HEK293 (cell line): ENCODE measurements around the gene SRRM5.
A peak's percentile ranks its signal among the peaks of the same experiment; 100 is the strongest.

Experiments
- GLIS1 ChIP-seq: fragments of 450-650 bp; formaldehyde crosslinking; IDR thresholded peaks from 2 replicates; pipeline ENCODE4 v1.5.1; 2016; ENCODE audit warnings: missing biosample characterization, missing genetic modification characterization
- KLF1 ChIP-seq: fragments of 450-650 bp; formaldehyde crosslinking; IDR thresholded peaks from 2 replicates; pipeline ENCODE4 v1.5.1; 2016; ENCODE audit warnings: missing biosample characterization, missing genetic modification characterization
- KLF8 ChIP-seq: fragments of 450-650 bp; formaldehyde crosslinking; IDR thresholded peaks from 2 replicates; pipeline ENCODE4 v1.5.1; 2016; ENCODE audit warnings: missing biosample characterization, missing genetic modification characterization
- ZBTB17 ChIP-seq: fragments of 450-650 bp; formaldehyde crosslinking; IDR thresholded peaks from 2 replicates; pipeline ENCODE4 v1.5.1; 2016; ENCODE audit warnings: missing biosample characterization, missing genetic modification characterization
- ZBTB21 ChIP-seq: fragments of 450-650 bp; formaldehyde crosslinking; IDR thresholded peaks from 2 replicates; pipeline ENCODE4 v1.5.1; 2017; ENCODE audit warnings: missing biosample characterization, missing genetic modification characterization
- ZBTB7A ChIP-seq: fragments of 450-650 bp; formaldehyde crosslinking; IDR thresholded peaks from 2 replicates; pipeline ENCODE4 v1.5.1; 2016; ENCODE audit warnings: low read depth, missing biosample characterization, missing genetic modification characterization
- ZFP3 ChIP-seq: fragments of 450-650 bp; formaldehyde crosslinking; IDR thresholded peaks from 2 replicates; pipeline ENCODE4 v1.5.1; 2016; ENCODE audit warnings: low read depth, missing biosample characterization, missing genetic modification characterization
- ZIC2 ChIP-seq: fragments of 450-650 bp; formaldehyde crosslinking; IDR thresholded peaks from 2 replicates; pipeline ENCODE4 v1.5.1; 2016; ENCODE audit warnings: missing biosample characterization, missing genetic modification characterization
- ZNF121 ChIP-seq: fragments of 450-650 bp; formaldehyde crosslinking; IDR thresholded peaks from 2 replicates; pipeline ENCODE4 v1.5.1; 2016; ENCODE audit warnings: missing biosample characterization, missing genetic modification characterization
- ZNF155 ChIP-seq: fragments of 450-650 bp; formaldehyde crosslinking; IDR thresholded peaks from 2 replicates; pipeline ENCODE4 v1.5.1; 2016; ENCODE audit warnings: missing biosample characterization, missing genetic modification characterization
- ZNF266 ChIP-seq: fragments of 450-650 bp; formaldehyde crosslinking; IDR thresholded peaks from 2 replicates; pipeline ENCODE4 v1.5.1; 2016; ENCODE audit warnings: missing biosample characterization, missing genetic modification characterization, low read depth
- ZNF341 ChIP-seq: fragments of 450-650 bp; formaldehyde crosslinking; IDR thresholded peaks from 2 replicates; pipeline ENCODE4; 2016; ENCODE audit warnings: low read depth, missing biosample characterization, missing genetic modification characterization
- ZNF354C ChIP-seq: fragments of 450-650 bp; formaldehyde crosslinking; IDR thresholded peaks from 2 replicates; pipeline ENCODE4 v1.5.1; 2016; ENCODE audit warnings: missing biosample characterization, missing genetic modification characterization, low read depth, borderline replicate concordance
- ZNF37A ChIP-seq: fragments of 450-650 bp; IDR thresholded peaks from 2 replicates; pipeline ENCODE4 v1.5.1; 2018; ENCODE audit warnings: missing biosample characterization, missing genetic modification characterization
- ZNF391 ChIP-seq: fragments of 450-650 bp; formaldehyde crosslinking; IDR thresholded peaks from 2 replicates; pipeline ENCODE4 v1.5.1; 2016; ENCODE audit warnings: low read depth, missing biosample characterization, missing genetic modification characterization, borderline replicate concordance
- ZNF561 ChIP-seq: fragments of 450-650 bp; IDR thresholded peaks from 2 replicates; pipeline ENCODE4 v1.5.1; 2018; ENCODE audit warnings: missing biosample characterization, missing genetic modification characterization, borderline replicate concordance
- ZNF677 ChIP-seq: fragments of 450-650 bp; IDR thresholded peaks from 2 replicates; pipeline ENCODE4 v1.5.0; 2018; ENCODE audit warnings: missing biosample characterization, mild to moderate bottlenecking, missing genetic modification characterization, moderate library complexity
- ZNF777 ChIP-seq: fragments of 450-650 bp; formaldehyde crosslinking; IDR thresholded peaks from 2 replicates; pipeline ENCODE4 v1.5.1; 2017; ENCODE audit warnings: missing biosample characterization, missing genetic modification characterization, borderline replicate concordance
- ZNF837 ChIP-seq: fragments of 450-650 bp; formaldehyde crosslinking; IDR thresholded peaks from 2 replicates; pipeline ENCODE4 v1.5.1; 2016; ENCODE audit warnings: missing biosample characterization, missing genetic modification characterization
- TF ChIP-seq, protein P1 (sequence below): fragments of 450-650 bp; formaldehyde crosslinking; IDR thresholded peaks from 2 replicates; pipeline ENCODE4 v1.5.1; 2016; ENCODE audit warnings: missing biosample characterization, missing genetic modification characterization
- TF ChIP-seq, protein P2 (sequence below): fragments of 450-650 bp; formaldehyde crosslinking; IDR thresholded peaks from 2 replicates; pipeline ENCODE4 v1.5.1; 2016; ENCODE audit warnings: missing biosample characterization, missing genetic modification characterization
- TF ChIP-seq, protein P3 (sequence below): fragments of 450-650 bp; formaldehyde crosslinking; IDR thresholded peaks from 2 replicates; pipeline ENCODE4 v1.5.0; 2017; ENCODE audit warnings: missing biosample characterization, missing genetic modification characterization, borderline replicate concordance
- TF ChIP-seq, protein P4 (sequence below): fragments of 450-650 bp; formaldehyde crosslinking; IDR thresholded peaks from 2 replicates; pipeline ENCODE4 v1.5.1; 2016; ENCODE audit warnings: missing biosample characterization, missing genetic modification characterization, borderline replicate concordance

Gene SRRM5

DNA sequence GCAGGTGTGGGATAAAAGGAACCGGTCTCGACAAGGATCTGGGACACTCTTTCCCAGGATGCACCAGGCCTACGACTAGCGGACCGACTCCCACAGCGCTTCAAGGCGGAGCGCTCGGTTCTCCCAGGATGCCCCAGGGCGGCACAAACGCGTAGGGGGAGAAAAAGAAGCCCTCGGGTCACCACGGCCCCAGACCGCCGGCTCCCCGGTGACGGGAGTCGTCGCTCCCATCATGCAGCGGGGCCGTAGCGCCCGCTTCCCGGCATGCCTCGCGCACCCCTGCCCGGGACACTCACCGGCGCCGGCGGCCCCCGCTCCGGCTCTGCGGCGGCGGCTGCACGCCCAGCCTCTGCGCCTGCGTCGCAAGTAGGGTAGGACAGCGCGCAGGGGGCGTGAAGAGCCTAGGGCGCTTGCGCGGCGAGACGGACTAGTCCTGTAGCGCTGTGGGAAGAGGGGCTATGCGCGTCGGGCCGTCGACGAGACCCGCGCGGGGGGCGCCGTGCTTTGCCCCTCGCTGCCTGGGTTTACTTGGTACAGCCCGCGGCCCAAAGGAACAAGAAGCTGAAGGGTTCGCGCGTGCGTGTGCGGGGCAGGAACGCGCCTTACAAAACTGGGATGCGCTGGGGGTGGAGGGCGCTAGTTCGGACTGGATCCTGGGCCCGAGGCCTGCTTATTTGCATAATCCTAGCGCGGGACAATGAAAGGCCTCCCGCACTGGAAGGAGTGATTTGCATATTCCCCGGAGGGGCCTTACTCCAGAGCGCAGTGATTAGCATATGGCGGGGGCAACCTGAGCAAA lies 7.6 kb downstream of the SRRM5 start, which contains the start of gene ZNF428 (continued):
- TF ChIP-seq, protein P1, sequence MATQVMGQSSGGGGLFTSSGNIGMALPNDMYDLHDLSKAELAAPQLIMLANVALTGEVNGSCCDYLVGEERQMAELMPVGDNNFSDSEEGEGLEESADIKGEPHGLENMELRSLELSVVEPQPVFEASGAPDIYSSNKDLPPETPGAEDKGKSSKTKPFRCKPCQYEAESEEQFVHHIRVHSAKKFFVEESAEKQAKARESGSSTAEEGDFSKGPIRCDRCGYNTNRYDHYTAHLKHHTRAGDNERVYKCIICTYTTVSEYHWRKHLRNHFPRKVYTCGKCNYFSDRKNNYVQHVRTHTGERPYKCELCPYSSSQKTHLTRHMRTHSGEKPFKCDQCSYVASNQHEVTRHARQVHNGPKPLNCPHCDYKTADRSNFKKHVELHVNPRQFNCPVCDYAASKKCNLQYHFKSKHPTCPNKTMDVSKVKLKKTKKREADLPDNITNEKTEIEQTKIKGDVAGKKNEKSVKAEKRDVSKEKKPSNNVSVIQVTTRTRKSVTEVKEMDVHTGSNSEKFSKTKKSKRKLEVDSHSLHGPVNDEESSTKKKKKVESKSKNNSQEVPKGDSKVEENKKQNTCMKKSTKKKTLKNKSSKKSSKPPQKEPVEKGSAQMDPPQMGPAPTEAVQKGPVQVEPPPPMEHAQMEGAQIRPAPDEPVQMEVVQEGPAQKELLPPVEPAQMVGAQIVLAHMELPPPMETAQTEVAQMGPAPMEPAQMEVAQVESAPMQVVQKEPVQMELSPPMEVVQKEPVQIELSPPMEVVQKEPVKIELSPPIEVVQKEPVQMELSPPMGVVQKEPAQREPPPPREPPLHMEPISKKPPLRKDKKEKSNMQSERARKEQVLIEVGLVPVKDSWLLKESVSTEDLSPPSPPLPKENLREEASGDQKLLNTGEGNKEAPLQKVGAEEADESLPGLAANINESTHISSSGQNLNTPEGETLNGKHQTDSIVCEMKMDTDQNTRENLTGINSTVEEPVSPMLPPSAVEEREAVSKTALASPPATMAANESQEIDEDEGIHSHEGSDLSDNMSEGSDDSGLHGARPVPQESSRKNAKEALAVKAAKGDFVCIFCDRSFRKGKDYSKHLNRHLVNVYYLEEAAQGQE (tag by site-specific recombination), result 0 out of 2 replicates have a peak, but pooled peaks have one; percentile 44
- TF ChIP-seq, protein P2, sequence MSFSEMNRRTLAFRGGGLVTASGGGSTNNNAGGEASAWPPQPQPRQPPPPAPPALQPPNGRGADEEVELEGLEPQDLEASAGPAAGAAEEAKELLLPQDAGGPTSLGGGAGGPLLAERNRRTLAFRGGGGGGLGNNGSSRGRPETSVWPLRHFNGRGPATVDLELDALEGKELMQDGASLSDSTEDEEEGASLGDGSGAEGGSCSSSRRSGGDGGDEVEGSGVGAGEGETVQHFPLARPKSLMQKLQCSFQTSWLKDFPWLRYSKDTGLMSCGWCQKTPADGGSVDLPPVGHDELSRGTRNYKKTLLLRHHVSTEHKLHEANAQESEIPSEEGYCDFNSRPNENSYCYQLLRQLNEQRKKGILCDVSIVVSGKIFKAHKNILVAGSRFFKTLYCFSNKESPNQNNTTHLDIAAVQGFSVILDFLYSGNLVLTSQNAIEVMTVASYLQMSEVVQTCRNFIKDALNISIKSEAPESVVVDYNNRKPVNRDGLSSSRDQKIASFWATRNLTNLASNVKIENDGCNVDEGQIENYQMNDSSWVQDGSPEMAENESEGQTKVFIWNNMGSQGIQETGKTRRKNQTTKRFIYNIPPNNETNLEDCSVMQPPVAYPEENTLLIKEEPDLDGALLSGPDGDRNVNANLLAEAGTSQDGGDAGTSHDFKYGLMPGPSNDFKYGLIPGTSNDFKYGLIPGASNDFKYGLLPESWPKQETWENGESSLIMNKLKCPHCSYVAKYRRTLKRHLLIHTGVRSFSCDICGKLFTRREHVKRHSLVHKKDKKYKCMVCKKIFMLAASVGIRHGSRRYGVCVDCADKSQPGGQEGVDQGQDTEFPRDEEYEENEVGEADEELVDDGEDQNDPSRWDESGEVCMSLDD, result peak; percentile 11
- peak; percentile 51; the same call in 1 of the 2 replicates for TF ChIP-seq ZNF37A (tag by site-specific recombination)
- peak; percentile 84 for TF ChIP-seq ZNF121 (tag by site-specific recombination)
- TF ChIP-seq ZNF837 (tag by site-specific recombination), result peak; percentile 84; the same call in 1 of the 2 replicates
- TF ChIP-seq ZBTB7A (tag by site-specific recombination), result peak; percentile 89; the same call in 1 of the 2 replicates
- TF ChIP-seq ZNF155 (tag by site-specific recombination), result no peak
- TF ChIP-seq, protein P3, sequence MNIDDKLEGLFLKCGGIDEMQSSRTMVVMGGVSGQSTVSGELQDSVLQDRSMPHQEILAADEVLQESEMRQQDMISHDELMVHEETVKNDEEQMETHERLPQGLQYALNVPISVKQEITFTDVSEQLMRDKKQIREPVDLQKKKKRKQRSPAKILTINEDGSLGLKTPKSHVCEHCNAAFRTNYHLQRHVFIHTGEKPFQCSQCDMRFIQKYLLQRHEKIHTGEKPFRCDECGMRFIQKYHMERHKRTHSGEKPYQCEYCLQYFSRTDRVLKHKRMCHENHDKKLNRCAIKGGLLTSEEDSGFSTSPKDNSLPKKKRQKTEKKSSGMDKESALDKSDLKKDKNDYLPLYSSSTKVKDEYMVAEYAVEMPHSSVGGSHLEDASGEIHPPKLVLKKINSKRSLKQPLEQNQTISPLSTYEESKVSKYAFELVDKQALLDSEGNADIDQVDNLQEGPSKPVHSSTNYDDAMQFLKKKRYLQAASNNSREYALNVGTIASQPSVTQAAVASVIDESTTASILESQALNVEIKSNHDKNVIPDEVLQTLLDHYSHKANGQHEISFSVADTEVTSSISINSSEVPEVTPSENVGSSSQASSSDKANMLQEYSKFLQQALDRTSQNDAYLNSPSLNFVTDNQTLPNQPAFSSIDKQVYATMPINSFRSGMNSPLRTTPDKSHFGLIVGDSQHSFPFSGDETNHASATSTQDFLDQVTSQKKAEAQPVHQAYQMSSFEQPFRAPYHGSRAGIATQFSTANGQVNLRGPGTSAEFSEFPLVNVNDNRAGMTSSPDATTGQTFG (tag by site-specific recombination), result no peak; the same call in 1 of the 2 replicates
- TF ChIP-seq ZNF354C (tag by site-specific recombination), result no peak
- peak; percentile 94 for TF ChIP-seq ZNF777 (tag by site-specific recombination)
- TF ChIP-seq ZNF266, result no peak
- TF ChIP-seq, protein P4, sequence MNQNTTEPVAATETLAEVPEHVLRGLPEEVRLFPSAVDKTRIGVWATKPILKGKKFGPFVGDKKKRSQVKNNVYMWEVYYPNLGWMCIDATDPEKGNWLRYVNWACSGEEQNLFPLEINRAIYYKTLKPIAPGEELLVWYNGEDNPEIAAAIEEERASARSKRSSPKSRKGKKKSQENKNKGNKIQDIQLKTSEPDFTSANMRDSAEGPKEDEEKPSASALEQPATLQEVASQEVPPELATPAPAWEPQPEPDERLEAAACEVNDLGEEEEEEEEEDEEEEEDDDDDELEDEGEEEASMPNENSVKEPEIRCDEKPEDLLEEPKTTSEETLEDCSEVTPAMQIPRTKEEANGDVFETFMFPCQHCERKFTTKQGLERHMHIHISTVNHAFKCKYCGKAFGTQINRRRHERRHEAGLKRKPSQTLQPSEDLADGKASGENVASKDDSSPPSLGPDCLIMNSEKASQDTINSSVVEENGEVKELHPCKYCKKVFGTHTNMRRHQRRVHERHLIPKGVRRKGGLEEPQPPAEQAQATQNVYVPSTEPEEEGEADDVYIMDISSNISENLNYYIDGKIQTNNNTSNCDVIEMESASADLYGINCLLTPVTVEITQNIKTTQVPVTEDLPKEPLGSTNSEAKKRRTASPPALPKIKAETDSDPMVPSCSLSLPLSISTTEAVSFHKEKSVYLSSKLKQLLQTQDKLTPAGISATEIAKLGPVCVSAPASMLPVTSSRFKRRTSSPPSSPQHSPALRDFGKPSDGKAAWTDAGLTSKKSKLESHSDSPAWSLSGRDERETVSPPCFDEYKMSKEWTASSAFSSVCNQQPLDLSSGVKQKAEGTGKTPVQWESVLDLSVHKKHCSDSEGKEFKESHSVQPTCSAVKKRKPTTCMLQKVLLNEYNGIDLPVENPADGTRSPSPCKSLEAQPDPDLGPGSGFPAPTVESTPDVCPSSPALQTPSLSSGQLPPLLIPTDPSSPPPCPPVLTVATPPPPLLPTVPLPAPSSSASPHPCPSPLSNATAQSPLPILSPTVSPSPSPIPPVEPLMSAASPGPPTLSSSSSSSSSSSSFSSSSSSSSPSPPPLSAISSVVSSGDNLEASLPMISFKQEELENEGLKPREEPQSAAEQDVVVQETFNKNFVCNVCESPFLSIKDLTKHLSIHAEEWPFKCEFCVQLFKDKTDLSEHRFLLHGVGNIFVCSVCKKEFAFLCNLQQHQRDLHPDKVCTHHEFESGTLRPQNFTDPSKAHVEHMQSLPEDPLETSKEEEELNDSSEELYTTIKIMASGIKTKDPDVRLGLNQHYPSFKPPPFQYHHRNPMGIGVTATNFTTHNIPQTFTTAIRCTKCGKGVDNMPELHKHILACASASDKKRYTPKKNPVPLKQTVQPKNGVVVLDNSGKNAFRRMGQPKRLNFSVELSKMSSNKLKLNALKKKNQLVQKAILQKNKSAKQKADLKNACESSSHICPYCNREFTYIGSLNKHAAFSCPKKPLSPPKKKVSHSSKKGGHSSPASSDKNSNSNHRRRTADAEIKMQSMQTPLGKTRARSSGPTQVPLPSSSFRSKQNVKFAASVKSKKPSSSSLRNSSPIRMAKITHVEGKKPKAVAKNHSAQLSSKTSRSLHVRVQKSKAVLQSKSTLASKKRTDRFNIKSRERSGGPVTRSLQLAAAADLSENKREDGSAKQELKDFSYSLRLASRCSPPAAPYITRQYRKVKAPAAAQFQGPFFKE (tag by site-specific recombination), result no peak
- peak; percentile 73 for TF ChIP-seq ZNF391 (tag by site-specific recombination)
- TF ChIP-seq KLF8 (tag by site-specific recombination), result peak; percentile 81
- peak; percentile 7 for TF ChIP-seq KLF1 (tag by site-specific recombination)
- peak; percentile 26; the same call in 1 of the 2 replicates for TF ChIP-seq ZBTB21 (tag by site-specific recombination)
- no peak for TF ChIP-seq ZFP3 (tag by site-specific recombination)
- 0 out of 2 replicates have a peak, but pooled peaks have one; percentile 30 for TF ChIP-seq ZNF677
- peak; percentile 94 for TF ChIP-seq ZNF561 (tag by site-specific recombination)
- peak; percentile 16; the same call in 1 of the 2 replicates for TF ChIP-seq ZIC2 (tag by site-specific recombination)
- TF ChIP-seq ZBTB17 (tag by site-specific recombination), result peak; percentile 98
- TF ChIP-seq ZNF341 (tag by site-specific recombination), result peak; percentile 77; the same call in 1 of the 2 replicates
- TF ChIP-seq GLIS1, result peak; percentile 85
